Psoas muscle (tissue), 8 donors: ENCODE measurements around the gene DNAJC11. TPM values are rescaled to one million over a fixed set of nuclear protein-coding genes. Genes with fewer than 3 reads are reported as not detected.
"Not testable (repeated sequence)": the region's sequence is repeated elsewhere in the genome, so short reads cannot be mapped to it uniquely, and the experiment has no call there.

Source experiments
- ATAC-seq, 4 donors: fragments of 200-7000 bp; cut with Tn5 transposase; one replicate each; pipeline ENCODE4 v1.9.1; 2020; ENCODE audit warnings: moderate library complexity in 3 of 4, mild to moderate bottlenecking in 2 of 4
- DNase-seq, 2 donors: peaks; one replicate each; pipeline ENCODE4 v3.0.0-alpha.2; 2020
- H3K27ac ChIP-seq: fragments of 200-600 bp; one replicate; pipeline ENCODE4 v1.8.0; 2022
- H3K27me3 ChIP-seq, 3 donors: fragments of 200-600 bp in 1 of 3; one replicate each; pipeline versions ENCODE4 v1.6.1 to v1.8.0; 2013 to 2022; ENCODE audit warnings: low read length in 2 of 3, mild to moderate bottlenecking in 2 of 3, moderate library complexity in 1 of 3; ENCODE audit not compliant: insufficient read depth in 3 of 3
- H3K36me3 ChIP-seq, 2 donors: fragments of 200-600 bp in 1 of 2; one replicate each; pipeline versions ENCODE4 v1.6.1 to v1.8.0; 2013 to 2022; ENCODE audit warnings: low read depth in 1 of 2, mild to moderate bottlenecking in 1 of 2, moderate library complexity in 1 of 2; ENCODE audit not compliant: insufficient read depth in 1 of 2
- H3K4me1 ChIP-seq: fragments of 200-600 bp; one replicate; pipeline ENCODE4 v1.8.0; 2022
- H3K4me3 ChIP-seq: fragments of 200-600 bp; one replicate; pipeline ENCODE4 v1.8.0; 2022; ENCODE audit warnings: mild to moderate bottlenecking
- H3K9me3 ChIP-seq: fragments of 200-600 bp; one replicate; pipeline ENCODE4 v1.8.0; 2022
- CTCF ChIP-seq: fragments of 200-600 bp; IDR thresholded peaks from one replicate; pipeline ENCODE4 v1.8.0; 2022; ENCODE audit warnings: antibody characterized with exemption
- WGBS, 3 donors: extraction: QIAGEN DNeasy Blood & Tissue Kit; methylation state at CpG; one replicate each; pipeline versions ENCODE4 v1.1.6 to v1.1.7; 2013; 5-methylcytosine and 5-hydroxymethylcytosine counted together
- intact Hi-C, 2 donors: fragments of 100-400 bp; cut with DNase I; formaldehyde crosslinking; loops; one replicate each; pipeline versions ENCODE4 v1.11.0 to v1.14.2; 2022
- polyA plus RNA-seq, 3 donors: library from polyadenylated mRNA; stranded (reverse); fragments of 200-250 nt; gene quantifications; one replicate each; pipeline ENCODE4 v1.2.3, GENCODE V29; 2013
- total RNA-seq, 4 donors: library from RNA; stranded (reverse); fragmentation: NEBNext Ultra II Directional in 2 of 4; extraction: Animal tissue kit (Norgen Biotek cat#: 25700) in 2 of 4; gene quantifications; one replicate each; pipeline versions ENCODE4 v1.2.1 to v1.2.4, GENCODE V29; 2021 to 2023
- donor health status: healthy with polysubstance abuse.
- donor health status: DM: no; HTN: no; CAD: no; lungs with moderate emphysema.
- donor health status: Bipolar disorder and iron deficiency.
- donor health status: healthy.
- donor health status: DM: yes; HTN: yes; CAD: no.
- donor health status: DM: no; HTN: no; CAD: no.
- donor health status: DM: no; HTN: no; CAD: no.
- donor health status: DM: yes; HTN: yes; CAD: no.

The DNAJC11 gene
- total and polyA plus RNA-seq, 7 donors: 28.2 to 65.4 (median 55.7) TPM

- Histone ChIP-seq H3K4me1 (peaks cover 11% of the 10 kb centered on the region), H3K9me3 (no peaks in the 10 kb centered on the region), H3K36me3 (no peaks in the 10 kb centered on the region), H3K4me3 (no peak overlapping the region), H3K27ac (no peak overlapping the region), H3K27me3 (peaks cover 0 to 4% (median 3%) of the 10 kb centered on the region in 3 donors)
- TF ChIP-seq CTCF: no peak
- intact Hi-C loops: loop anchor here in 1 of 2 donors (5.0 kb wide), 1 partner anchor 83 kb away; the partner anchor contains the start of gene CAMTA1
- no peak for DNase-seq
- 83 to 89% (median 83%) methylated on average over 6 of the region's 6 CpGs for WGBS, 3 donors
- no peak for ATAC-seq
Measured at GRCh38 chr1:6704746-6705145, 3.1 kb upstream of the DNAJC11 start.

GRCh38 chr1:6703016-6703415, 1.4 kb upstream of the DNAJC11 start:
- WGBS, 3 donors: 46 to 58% (median 53%) methylated on average over 4 of the region's 4 CpGs
- intact Hi-C loops: loop anchor here in 1 of 2 donors (5.0 kb wide), 1 partner anchor 84 kb away; the partner anchor contains the start of gene CAMTA1
- no peak for TF ChIP-seq CTCF
- ATAC-seq (no peak), DNase-seq (no peak)
- Histone ChIP-seq H3K4me1 (peaks cover 21% of the 10 kb centered on the region), H3K27me3 (peaks cover 0 to 4% (median 0%) of the 10 kb centered on the region in 3 donors), H3K36me3 (no peaks in the 10 kb centered on the region), H3K9me3 (no peaks in the 10 kb centered on the region), H3K4me3 (no peak overlapping the region), H3K27ac (no peak overlapping the region)

GRCh38 chr1:6700853-6701436, 671 bp downstream of the DNAJC11 start:
- ATAC-seq (peak in 1 of 4 donors; percentile 32), DNase-seq (no peak)
- 2% methylated on average over 24 of the region's 24 CpGs for WGBS, 3 donors
- Histone ChIP-seq H3K36me3 (no peaks in the 10 kb centered on the region), H3K27ac (peak overlapping the region; percentile 89), H3K4me1 (peaks cover 26% of the 10 kb centered on the region), H3K27me3 (no peaks in the 10 kb centered on the region), H3K4me3 (peak overlapping the region; percentile 99), H3K9me3 (no peaks in the 10 kb centered on the region)
- TF ChIP-seq CTCF: no peak
- intact Hi-C loops: loop anchor here in 1 of 2 donors (5.0 kb wide), 1 partner anchor 86 kb away; the partner anchor contains the start of gene CAMTA1

- not testable (repeated sequence) for H3K27ac ChIP-seq, ATAC-seq, H3K9me3 ChIP-seq, H3K36me3 ChIP-seq, H3K27me3 ChIP-seq, DNase-seq
- H3K4me1 ChIP-seq: peaks cover 28% of the 10 kb centered on the region
- intact Hi-C loops: loop anchor here in 1 of 2 donors (5.0 kb wide), 1 partner anchor 87 kb away; the partner anchor contains the start of gene CAMTA1
- H3K4me3 ChIP-seq: peak overlapping the region; percentile 99
- 96 to 100% (median 96%) methylated on average over 4 of the region's 4 CpGs for WGBS, 3 donors
Measured at GRCh38 chr1:6699915-6700314, 1.7 kb downstream of the DNAJC11 start.

GRCh38 chr1:6695868-6696267, 5.7 kb downstream of the DNAJC11 start:
- intact Hi-C loops: no loop called here
- no peak for TF ChIP-seq CTCF
- Histone ChIP-seq H3K36me3 (peaks cover 0 to 7% of the 10 kb centered on the region in 2 donors), H3K4me1 (peaks cover 42% of the 10 kb centered on the region), H3K4me3 (no peak overlapping the region), H3K27me3 (no peaks in the 10 kb centered on the region), H3K9me3 (no peaks in the 10 kb centered on the region), H3K27ac (no peak overlapping the region)
- WGBS, 3 donors: 72 to 75% (median 74%) methylated on average over 2 of the region's 2 CpGs
- ATAC-seq (no peak), DNase-seq (no peak)
